NCI-H345 treated with DMSO at 0.1 percent for 48 hours (cell line): Measurements from ENCODE around the gene MED31.
"Not testable (repeated sequence)": the region's sequence is repeated elsewhere in the genome, so short reads cannot be mapped to it uniquely, and the experiment has no call there.

Source experiments
- DNase-seq: peaks from one replicate; lab custom pipeline; 2025; ENCODE audit not compliant: unreplicated experiment; lab: John Stamatoyannopoulos, UW

Gene MED31

DNA sequence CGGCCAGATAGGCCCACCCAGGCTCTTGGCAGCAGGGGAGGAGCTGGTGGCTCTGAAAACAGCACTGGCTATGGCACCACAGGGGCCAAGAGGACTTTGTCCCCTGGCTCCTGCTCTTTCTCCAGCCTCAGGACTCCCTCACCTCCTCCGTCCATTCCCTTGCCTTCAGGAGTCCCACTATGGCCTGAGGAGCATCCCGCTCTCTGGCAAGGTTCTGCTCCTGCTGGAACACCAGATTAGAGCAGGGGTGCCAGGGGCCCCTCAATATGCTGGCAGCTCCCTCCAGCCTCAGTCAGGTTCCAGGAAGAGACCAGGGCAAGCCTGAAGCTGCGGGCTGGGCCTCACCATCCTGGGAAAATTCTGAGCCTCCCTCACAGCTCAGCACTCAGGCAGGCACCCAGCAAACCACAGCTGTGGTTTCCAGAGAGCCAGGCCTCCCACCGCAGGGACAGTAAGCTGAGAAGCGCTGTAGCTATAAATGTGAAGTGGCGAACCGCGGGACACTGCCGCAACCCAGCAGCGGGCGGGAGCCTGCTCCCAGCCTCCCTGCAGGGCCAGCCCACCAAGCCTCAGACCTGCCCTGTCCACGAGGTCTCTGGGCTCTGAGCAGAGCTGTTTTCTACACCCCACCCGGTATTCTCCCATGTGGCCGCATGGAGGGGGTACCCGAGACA, 25.9 kb upstream of the MED31 start:
- DNase-seq = no peak

DNA sequence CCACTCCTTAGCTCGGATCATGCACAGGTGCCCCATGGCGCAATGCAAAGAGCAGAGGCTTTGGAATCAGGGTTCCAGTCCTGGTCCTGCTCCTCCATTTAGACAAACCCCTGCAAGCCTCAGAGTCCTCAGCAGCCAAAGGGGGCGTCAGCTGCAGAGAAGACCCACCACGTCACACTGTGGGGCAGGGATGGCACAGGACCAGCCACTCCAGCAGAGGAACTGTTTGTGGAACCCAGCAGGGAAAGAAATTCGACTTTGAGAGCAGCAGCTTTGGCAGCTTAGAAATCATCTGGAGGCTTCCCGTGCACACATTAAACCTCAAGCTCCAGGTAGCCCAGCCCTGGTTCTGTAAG, 25.4 kb upstream of the MED31 start:
- DNase-seq = no peak

DNA sequence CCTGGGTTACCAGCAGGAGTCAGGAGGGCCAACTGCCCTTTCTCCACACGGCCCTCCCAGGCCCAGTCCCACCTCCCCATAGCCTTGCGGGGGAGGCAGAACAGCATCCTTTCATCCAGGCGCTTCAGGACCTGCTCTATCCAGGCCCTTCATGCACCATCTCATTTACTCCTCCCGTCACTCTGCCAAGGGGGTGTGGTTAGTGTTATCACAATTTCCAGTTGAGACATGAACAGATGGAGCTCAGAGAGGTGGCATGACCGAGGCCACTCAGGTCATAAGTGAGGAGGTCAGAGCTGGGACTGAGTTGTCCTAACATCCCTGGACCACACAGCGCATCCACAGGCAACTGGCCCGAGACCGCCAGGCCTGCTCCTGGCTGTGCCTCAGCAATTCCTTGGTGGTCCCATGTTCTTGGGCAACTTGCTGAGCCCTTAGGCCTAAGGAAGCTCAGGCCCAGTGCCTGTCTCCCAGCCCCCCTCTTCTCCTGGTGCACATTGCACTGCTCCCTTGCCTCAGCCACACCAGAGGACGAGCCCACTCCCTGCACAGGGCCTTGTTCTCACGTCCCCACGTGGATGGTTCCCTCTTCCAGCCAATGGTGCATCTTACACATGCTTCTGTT, 23.9 kb upstream of the MED31 start:
- no peak for DNase-seq

DNA sequence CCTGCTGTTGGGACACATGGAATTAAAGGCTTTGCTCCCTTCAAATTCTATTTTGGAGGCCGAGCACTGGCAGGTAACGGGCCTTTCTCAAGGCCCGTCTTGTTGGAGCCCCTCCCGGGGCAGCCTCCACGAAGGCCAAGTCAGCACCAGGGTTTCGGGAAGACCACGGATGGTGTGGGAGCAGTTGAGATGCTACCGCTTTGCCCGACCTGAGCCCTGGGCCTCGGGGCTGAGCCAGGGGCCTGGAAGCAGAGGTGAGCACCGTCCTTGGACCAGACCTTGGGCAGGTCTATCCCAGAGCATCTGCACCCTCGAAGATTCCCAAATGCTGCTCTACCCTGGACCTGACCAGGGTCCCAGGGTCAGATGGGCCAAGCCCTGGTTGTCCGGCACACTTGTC, 23.2 kb upstream of the MED31 start:
- DNase-seq = no peak

DNA sequence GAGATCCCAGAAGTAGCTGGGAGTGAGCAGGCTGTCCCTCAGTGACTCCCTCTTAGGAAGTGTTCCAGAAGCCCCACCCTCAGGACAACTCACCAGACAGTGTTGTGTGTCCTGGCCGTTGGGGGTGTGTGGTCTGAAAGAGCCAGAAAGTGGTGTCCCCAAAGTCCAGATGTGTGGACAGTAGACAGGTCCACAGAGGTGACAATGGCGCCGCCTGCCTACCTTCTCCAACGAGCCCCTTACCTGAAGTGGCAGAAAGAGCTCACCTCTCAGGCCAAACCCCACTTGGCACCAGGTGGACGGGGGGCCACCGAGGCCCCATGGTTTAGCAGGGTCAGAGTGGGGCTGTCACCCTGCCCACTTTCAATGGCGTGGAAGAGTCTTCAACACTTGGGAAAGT, 20.0 kb upstream of the MED31 start:
- DNase-seq = no peak

DNA sequence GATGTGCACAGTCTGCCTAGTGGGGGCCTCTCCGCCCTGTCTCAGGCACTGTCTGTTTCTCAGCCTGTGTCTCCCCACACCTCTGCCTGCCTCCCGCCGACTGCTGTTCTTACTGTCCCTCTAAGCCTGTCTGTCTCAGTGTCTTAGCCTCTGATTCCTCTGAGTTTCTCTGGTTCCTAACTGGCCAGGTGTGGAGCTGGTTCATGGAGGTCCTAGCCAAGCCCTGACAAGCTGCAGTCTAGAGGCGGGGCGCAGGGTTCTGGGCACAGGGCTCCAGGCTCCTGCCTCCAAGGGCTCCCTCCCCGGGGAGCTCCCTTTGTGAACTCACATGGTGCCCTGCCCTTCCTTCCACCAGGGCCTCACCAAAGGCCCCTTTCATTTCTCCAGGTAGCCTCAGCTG, 19.6 kb upstream of the MED31 start:
- DNase-seq = no peak

DNA sequence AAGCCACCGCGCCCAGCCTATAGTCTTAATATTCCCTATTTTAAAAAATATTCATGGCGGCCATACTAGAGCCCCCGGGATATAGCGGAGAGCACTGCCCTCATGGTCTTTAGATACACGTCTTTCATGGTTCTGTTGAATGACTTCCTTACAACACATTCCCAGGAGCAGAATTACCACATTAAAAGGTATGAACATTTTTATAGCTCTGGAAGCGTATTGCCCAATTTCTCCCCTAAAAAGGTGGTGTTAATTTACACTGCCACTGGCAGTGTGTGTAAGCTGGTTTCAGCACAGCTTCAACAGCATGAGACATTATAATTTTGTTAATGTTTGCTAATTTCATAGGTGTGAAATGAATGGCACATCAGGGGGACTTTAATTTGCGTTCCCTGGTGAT, 19.2 kb upstream of the MED31 start:
- DNase-seq = no peak

DNA sequence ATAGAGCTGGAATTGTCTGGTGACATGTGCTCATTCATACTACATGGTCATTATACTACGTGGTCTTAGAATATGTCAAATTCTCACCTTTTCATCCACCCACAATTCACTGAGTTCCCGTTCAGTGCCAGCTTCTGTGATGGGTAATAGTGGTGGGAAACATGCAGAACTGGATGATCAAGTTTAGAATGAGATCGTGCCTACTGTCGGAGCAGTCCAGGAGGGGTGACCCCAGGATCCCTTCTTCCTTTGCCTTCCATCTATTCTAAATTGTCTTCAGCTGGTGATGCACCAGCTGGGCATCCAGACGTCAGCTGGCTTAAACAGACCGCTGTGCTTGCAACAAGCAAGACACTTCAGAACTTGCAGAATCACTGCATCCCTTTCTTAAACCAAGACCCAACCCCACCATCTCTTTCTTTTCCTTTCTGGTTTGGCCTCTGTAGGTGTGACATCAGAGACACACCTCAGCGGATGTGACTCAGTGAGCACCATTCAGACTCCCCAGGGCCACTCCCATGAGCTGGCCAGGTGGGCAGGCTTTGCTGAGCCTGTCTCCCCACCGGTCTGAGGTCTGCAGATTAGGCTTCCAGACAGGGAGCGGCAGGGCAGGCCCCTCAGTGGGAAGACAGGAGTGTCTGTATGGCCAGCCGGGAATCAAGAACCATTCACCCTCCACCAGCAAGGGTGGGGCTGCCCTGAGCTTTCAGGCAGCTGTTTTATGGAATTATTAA, 18.2 kb upstream of the MED31 start:
- DNase-seq = no peak

DNA sequence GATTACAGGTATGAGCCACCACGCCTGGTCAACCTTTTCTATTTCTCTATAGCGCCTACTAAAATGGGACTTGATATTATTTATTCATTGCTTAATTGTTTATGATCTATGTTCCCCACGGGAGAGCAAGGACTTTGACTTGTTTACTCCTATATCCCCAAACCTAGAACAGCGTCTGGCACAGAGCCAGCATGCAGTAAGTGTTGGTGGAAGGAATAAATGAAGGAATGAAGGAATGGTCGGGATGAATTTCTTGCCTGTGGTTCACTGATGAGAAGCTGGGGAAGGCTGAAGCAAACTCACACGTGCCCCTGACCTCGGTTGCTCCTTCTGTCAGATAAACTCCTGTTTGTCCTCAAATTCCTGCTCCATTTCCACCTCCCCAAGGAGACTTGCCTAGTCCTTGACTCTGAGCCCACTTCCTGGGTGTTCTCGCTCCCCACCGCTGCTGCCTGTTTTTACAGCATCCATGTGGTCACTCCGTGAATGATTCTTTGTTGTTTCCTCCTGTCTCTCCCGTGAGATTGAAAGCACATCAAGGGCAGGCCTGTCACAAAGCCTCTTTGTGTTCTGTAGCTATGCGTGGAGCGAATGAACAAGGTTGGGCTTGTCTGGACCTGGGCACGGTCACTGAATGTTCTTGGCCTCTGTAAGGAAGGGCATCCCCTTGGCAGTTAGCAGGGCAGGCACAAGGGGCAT, 17.5 kb upstream of the MED31 start:
- DNase-seq = no peak

DNA sequence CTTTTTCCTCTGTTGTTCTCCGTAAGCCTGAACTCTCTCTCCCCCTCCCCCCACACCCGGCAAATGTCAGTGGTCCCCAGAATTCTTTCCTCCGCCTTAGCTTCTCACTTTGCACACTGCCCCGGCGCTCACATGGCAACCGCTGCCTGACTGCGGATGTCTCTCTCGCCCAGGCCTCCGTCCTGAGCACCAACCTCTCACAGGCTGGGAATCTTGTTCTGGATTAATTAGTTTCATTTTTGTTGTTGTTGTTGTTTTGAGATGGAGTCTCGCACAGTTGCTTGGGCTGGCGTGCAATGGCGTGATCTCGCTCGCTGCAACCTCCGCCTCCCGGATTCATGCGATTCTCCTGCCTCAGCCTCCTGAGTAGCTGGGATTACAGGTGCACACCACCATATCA, 16.8 kb upstream of the MED31 start:
- DNase-seq = no peak

DNA sequence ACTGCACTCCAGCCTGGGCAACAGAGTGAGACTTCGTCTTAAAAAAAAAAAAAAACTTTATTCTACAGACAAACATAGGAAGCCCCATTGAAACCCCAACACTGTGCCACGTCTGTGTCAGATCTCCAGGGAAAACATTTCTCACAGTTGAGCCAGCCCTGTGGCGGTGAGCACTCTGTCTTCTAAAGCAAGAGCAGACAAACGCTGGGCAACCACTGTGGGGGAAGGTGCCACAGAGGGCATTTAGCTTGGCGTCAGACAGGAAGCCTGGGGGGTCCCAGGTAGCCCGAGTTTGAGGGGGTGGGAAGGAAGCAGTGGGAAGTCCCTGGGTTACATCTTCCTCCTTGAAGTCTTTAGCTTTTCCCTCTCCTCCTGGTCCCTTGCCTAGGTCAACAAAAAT, 16.1 kb upstream of the MED31 start:
- DNase-seq = no peak

DNA sequence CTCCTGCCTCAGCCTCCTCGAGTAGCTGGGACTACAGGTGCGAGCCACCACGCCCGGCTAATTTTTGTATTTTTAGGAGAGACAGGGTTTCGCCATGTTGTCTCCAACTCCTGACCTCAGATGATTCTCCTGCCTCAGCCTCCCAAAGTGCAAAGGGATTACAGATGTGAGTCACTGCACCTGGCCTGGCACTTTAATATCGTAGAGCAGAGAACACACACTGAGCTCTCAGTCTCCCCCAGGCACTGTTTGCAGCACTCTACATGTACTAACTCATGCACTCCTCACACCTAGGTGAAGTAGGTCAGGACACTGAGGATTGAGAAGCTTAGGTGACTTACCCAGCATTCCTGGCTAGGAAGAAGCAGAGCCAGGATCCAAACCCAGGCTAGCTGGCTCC, 15.2 kb upstream of the MED31 start:
- DNase-seq = no peak

DNA sequence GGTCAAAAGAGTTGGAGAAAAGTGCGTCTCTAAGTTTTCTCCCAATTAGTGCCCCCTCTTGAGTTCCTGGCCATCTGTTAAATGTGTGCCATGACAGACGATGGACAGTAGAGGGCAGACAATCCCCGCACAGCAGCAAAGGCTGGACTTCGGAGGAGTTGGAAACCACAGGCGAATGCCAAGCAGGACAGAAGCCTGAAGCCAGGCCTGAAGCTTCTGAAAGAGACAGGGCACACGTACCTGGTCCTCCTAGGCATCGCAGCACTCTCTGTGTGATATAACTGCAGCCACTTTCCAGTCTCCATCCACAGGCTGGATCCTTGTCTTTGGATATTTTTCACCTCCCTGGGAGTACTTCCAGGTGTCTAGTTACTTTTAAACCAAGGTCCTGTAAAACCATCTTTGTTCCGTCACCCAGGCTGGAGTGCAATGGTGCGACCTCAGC, 14.7 kb upstream of the MED31 start:
- no peak for DNase-seq

DNA sequence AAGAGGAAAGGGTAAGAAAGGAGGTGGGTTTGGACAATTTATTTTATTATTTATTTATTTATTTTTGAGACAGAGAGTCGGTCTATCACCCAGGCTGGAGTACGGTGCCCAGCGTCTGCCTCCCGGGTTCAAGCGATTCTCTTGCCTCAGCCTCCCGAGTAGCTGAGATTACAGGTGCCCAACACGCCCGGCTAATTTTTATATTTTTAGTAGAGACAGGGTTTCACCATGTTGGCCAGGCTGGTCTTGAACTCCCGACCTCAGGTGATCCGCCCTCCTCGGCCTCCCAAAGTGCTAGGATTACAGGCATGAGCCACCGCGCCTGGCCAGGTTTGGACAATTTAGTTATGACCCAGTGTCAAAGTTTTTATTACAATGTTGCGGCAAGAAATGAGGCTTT, 11.8 kb upstream of the MED31 start:
- not testable (repeated sequence) for DNase-seq

DNA sequence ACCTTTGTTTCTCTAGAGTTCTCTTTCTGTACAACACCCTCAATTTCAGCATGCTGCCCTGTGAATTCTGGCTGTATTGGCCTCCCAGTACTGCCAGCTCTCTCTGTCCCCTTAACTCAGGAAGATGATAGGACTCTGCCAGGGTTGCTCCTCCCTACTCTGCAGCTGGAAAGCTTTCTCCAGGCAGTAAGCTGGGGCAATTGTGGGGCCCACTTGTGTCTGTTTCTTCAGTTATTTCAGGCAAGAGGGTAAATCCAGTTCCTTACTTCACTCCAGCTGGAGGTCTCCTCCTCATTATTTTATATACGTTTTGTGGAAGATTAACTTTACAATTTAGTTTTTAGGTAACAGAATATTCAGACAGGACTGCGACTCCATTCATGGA, 10.1 kb upstream of the MED31 start:
- DNase-seq = no peak

DNA sequence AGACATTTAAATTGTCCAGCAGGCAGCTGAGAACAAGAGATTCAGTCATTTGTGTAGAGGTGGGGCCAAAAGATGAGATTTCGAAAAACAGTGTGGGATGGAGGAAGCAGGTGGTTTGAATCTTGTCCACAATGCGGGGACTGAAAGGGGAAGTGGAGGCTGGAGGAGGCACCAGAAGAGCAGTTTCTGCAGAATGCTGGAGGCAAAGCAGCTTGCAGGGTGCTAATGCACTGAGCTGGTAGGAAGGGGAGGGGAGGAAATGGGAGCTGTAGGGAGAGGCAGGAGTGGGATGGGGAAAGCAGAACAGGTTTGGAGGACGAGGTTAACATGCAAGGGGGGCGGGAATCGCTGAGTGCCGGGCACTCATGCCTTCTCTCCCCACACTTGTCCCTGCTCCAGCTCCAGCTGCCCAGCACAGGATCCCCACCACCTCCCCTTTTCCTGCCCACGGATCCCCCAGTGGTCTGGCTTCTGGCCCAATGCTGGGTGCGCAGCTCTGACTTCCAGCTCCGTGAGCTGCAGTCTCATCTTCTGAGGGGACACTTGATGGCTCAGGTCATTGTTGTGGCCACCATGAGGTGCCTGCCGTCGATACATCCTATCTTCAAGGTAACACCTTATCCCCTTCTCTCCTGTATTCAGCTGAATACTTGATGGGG, 9.5 kb upstream of the MED31 start:
- no peak for DNase-seq

DNA sequence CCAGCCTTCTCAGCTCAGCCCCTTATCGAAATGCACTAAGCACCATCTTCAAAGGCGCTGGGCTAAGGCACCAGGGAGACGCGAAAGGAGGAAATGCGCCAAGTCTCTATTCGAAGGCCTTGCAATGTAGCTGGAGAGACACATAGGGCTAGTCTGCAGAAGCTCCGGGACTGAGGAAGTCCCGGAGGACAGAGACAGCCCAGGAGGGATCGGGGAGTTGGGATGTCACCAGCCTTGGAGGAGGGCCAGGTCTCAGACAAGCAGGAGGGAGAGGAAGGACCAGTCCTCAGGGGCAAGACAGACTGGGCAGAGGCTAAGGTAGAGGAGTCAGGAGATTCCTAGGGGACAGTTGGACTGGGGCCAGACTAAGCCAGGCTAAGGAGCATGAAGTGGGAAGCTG, 8.7 kb upstream of the MED31 start:
- DNase-seq = no peak

DNA sequence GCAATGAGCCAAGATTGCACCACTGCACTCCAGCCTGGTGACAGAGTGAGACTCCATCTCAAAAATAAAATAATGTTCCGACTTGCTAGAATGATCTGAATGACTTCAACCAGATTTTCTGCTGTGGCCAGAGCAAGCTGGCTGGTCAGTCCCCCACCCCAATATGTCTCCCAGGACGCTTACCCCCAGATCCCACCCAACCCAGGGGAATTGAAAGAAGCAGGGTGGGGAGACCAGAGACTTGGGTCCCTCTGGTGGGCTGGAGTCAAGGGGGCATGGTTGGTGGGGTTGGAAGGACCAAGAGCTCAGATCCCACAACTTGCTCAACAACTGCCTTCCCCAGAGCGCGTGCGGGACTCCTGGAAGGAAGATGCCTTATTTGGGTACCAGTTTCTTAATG, 7.0 kb upstream of the MED31 start:
- DNase-seq = not testable (repeated sequence)

DNA sequence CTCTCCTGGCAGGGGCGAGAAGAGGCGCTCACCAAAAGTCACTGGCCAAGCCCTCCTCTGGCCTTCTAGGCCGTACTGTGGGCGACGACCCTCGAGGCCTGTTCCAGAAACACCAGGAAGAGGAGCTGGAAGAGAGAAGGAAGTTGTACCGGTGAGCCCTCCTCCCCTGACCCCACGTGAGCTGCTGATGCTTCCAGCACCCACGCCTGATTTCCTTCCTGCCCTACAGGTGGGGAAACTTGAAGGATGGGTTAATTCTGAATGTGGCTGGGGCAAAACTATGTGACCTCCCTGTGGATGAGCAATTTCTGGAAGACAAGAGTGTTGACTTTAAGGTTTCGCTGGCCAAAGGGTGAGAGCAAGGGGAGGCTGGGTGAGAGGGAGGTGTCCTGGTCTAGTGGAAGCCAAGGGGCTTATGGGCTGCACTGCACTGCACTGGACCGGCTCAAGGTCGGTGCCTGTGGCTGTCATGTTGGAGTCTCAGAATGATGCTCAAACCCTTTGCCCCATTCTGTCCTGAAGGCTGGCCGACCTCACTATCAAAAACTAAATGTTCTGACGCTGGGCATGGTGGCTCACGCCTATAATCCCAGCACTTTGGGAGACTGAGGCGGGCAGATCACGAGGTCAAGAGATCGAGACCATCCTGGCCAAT, 6.4 kb upstream of the MED31 start:
- no peak for DNase-seq

DNA sequence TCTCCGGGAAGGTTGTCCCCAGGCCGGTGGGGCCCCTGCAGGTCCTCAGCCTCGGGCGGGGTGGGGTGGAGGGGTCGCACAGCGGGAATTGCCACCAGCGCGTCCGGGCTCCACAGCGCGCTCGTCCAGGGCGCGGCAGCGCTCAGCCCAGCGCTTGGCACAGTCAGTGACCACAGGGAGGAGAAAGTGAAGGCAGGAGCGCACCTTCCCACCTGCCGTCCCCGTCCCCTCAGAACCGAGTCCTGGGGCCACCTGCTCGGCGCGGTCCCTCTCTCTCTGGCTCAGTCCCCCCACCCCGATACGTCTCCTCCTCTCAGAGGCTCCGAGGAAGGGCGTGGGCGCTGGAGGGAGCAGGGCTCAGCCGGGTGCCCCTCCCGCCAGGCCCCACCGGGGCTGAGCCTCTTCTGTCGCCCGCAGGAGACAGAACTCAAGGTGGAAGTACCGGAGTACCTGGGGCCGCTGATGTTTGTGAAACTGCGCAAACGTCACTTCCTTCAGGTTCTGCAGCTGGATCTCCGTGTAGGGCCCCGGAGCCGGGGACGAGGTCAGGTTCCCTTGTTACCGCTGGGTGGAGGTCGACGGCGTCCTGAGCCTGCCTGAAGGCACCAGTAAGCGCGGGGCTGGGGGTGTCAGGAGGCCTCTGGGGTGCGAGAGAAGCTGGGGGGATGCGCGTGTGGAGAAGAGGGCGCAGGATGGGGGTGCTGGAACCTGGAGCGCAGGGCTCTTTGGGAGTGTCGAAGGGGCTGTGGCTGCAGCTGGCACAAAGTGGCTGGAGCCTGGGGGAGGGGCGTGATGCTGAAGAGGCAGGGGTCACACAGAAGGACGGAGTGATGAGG, 5.6 kb upstream of the MED31 start:
- DNase-seq = not testable (repeated sequence)
